Astrocyte of the spinal cord (primary cell): Measurements from ENCODE around the gene SAMD10.

Experiments used
- DNase-seq: peaks from one replicate; pipeline ENCODE4 v3.0.0; 2011; ENCODE audit warnings: low read depth, low spot score
- H3K4me3 ChIP-seq: 2 replicates; pipeline ENCODE4 v1.5.1; 2011; ENCODE audit warnings: low read depth, mild to moderate bottlenecking, low read length, moderate library complexity
- in situ Hi-C: cut with HindIII; loops from 2 replicates; pipeline ENCODE4 v1.10.0; 2017; ENCODE audit warnings: low sequenced_read_pairs
- TF ChIP-seq, protein P1 (sequence below): IDR thresholded peaks from 2 replicates; pipeline ENCODE4 v1.5.1; 2012; ENCODE audit warnings: low read depth, mild to moderate bottlenecking, low read length, inconsistent platforms

SAMD10 gene

DNA sequence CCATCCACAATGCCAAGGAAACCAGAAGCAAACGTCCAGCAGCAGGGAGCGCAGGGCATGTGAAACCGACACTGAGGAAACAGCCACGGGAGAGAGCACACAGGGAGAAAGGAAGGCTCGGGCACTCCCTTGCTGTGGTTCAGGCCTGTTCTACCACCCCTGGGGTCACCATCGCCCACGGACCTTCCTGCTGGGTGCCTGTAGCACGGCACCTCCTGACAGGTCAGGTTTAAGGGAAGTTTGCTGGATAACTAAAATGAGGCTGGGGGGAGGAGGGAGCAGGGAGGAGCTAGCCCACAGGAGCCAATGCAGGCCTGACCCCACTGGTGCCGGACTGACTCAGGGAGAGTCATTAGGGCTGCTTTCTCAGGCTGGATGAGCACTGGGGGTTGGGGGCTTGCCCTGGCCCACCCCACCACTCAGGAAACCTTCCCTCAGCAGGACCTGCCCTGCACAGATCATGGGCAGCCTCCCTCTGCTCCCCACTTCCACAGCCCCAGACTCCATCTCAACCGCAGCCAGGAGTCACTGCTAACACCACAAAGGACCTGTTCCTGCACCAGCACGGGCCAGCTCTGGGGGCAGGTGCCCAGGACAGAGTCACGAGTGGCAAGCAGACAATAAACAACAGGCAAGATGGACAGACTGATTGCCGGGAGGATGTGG, 25.5 kb downstream of the SAMD10 start:
- TF ChIP-seq, protein P1, sequence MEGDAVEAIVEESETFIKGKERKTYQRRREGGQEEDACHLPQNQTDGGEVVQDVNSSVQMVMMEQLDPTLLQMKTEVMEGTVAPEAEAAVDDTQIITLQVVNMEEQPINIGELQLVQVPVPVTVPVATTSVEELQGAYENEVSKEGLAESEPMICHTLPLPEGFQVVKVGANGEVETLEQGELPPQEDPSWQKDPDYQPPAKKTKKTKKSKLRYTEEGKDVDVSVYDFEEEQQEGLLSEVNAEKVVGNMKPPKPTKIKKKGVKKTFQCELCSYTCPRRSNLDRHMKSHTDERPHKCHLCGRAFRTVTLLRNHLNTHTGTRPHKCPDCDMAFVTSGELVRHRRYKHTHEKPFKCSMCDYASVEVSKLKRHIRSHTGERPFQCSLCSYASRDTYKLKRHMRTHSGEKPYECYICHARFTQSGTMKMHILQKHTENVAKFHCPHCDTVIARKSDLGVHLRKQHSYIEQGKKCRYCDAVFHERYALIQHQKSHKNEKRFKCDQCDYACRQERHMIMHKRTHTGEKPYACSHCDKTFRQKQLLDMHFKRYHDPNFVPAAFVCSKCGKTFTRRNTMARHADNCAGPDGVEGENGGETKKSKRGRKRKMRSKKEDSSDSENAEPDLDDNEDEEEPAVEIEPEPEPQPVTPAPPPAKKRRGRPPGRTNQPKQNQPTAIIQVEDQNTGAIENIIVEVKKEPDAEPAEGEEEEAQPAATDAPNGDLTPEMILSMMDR = no peak
- in situ Hi-C loops = no loop called here
- no peak for DNase-seq
- H3K4me3 ChIP-seq = no peak overlapping the region

DNA sequence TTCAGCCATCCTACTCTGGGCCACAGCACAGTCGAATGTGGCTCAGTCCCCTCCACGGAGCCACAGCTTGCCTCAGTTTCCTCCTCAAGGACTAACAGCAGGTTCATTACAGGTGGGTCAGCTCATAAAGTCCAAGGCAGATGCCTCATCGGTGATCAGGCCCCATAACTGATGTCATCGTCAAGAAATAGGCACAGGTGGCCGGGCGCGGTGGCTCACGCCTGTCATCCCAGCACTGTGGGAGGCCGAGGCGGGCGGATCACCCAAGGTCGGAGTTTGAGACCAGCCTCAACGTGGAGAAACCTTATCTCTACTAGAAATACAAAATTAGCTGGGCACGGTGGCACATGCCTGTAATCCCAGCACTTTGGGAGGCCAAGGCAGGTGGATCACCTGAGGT, 26.7 kb downstream of the SAMD10 start:
- TF ChIP-seq, protein P1 = no peak
- in situ Hi-C loops = no loop called here
- H3K4me3 ChIP-seq = no peak overlapping the region
- no peak for DNase-seq

DNA sequence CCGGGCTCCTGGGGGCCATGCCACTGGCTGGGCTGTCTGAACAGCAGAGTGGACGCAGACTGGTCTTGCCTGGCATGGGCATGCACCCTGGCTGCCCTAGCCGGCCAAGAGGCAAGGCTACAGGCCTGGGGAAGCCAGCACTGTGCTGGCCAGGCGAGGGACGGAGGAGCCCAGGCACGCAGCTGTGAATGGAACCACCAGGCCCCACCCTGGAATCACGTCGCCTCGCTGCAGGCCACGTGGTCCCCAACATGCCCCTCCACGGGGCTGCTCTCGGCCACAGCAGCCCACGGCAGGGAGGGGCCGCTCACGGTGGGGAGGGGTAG, 27.3 kb downstream of the SAMD10 start:
- TF ChIP-seq, protein P1 = no peak
- in situ Hi-C loops = no loop called here
- H3K4me3 ChIP-seq = no peak overlapping the region
- DNase-seq = no peak

DNA sequence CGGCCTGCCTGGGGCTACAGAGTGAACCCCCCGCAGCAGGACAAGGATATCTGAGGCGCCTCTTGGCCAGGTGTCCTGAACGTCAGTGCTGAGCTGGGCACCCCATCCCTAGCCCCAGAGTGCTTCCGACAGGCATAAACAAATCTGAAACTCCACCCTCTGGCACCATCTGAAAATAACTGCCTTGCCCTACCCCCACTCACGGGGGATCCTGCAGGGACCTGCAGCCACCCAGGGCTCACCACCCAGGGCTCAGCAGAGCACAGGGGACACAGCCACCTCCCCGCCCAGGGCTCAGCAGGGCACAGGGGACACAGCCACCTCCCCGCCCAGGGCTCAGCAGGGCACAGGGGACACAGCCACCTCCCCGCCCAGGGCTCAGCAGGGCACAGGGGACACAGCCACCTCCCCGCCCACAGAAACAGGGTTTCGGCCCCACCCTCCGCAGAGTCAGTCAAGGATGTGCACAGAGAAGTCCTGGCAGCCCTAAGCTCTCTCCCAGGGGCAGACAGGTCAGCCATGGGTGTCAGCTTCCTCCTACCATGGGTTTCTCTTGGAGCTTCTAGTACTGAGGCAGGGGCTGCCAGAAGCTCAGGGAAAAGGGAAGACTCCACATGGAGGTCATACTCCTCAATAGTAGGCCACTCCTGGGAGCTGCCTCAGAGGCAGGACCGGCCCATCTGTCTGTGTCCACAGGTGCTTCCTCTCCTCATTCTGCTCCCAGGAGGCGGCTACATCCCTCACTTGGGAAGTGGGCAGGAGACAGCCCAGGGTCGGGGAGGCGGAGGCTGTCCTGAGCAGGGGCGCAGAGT, 27.8 kb downstream of the SAMD10 start:
- no peak overlapping the region for H3K4me3 ChIP-seq
- in situ Hi-C loops = no loop called here
- TF ChIP-seq, protein P1 = no peak
- no peak for DNase-seq

DNA sequence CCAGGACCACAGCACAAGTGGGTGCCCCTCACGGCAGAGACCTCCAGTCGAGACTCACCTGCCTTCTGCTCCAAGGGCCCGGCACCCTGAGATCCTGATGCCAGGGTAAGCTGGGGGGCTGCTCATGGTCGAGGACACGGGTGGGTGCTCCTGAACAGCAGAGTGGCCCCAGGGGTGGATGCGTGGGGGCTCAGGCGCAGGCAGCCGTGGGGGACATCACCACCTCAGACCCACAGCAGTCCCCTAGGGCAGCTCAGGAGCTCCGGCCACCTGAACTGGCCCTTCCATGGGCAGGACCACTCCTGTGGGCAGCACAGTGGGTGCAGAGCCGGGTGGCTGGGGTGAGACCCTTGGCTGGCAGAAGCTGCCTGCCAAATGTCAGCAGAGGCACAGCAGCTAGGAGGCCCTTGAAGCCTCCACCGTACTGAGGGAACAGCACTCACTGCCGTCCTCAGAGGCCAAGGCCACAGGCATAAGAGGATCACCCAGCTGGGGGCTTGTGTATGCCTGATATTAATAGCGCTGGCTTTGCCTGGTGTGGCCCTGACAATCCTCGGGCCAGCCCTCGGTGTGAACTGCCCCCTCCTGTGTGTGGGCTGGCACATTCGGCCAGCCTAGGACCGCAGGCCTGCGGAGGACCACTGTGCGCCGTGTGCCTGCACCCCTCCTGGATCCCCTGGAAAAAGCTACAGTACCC, 28.6 kb downstream of the SAMD10 start:
- no peak for DNase-seq
- TF ChIP-seq, protein P1 = no peak
- in situ Hi-C loops = no loop called here
- H3K4me3 ChIP-seq = no peak overlapping the region

DNA sequence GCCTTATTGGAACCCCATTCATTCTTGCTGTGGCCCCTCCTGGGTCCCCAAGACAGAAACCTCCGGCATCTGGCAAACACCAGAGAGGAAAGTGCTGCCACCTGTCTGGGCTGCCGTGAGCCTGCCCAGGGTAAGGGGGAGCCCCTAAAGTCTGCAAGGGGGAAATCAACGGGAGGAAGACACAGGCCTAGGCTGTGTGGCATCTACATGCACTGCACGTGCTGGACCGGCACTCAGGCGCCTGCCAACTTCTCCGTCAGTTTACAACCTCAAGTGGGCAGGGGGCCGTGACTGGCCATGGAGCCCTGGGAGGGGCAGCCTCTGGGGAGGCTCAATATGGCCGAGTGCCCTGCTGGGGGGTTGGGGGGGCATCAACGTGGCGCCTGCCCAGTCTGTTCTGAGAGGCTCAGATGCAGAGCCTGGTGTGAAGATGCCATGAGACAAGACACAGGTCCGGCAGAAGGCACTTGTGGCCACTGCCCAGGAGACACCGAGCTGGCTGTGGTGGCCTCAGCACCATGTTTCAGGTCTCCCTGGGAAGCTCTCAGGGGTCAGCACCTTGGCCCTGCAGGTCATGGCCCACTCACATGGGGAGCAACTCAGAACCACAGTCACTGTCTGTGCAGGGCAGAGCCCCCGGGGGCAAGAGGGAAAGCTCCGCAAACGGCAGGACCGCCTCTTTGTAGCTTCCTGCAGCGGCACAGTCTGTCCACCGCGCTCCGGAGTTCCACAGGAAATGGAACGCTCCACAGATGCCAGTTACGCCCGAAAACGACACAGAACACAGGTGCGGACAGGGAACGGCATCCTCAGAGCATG, 31.6 kb downstream of the SAMD10 start:
- in situ Hi-C loops = no loop called here

More for the DNA sequence above, 31.6 kb downstream of the SAMD10 start:
- no peak for DNase-seq
- TF ChIP-seq, protein P1 = no peak
- H3K4me3 ChIP-seq = no peak overlapping the region
